HUES6 (cell line): ENCODE results near the gene ADGRL1.

Experiments
- H3K27ac ChIP-seq: 2 replicates; pipeline ENCODE4 v1.7.0; 2013; ENCODE audit warnings: low read depth, mild to moderate bottlenecking, low read length, inconsistent platforms
- H3K27me3 ChIP-seq: 2 replicates; pipeline ENCODE4 v1.6.1; 2013; ENCODE audit warnings: low read length; ENCODE audit not compliant: control insufficient read depth, insufficient read depth
- H3K36me3 ChIP-seq: 2 replicates; pipeline ENCODE4 v1.6.1; 2013; ENCODE audit warnings: low read length; ENCODE audit not compliant: control insufficient read depth, insufficient read depth
- H3K4me1 ChIP-seq: 2 replicates; pipeline ENCODE4 v1.6.1; 2013; ENCODE audit warnings: low read length; ENCODE audit not compliant: control insufficient read depth, insufficient read depth
- H3K4me3 ChIP-seq: 2 replicates; pipeline ENCODE4 v1.5.1; 2013; ENCODE audit warnings: low read depth, low read length
- H3K9ac ChIP-seq: one replicate; pipeline ENCODE4 v1.6.1; 2013; ENCODE audit warnings: mild to moderate bottlenecking, low read length
- H3K9me3 ChIP-seq: 2 replicates; pipeline ENCODE4 v1.6.1; 2013; ENCODE audit warnings: low read depth, low read length; ENCODE audit not compliant: control insufficient read depth, insufficient read depth

ADGRL1 gene

GRCh38 chr19:14127176-14127575 is 78.8 kb downstream of the ADGRL1 start:
- Histone ChIP-seq H3K27ac (no peak overlapping the region), H3K9me3 (no peaks in the 10 kb centered on the region), H3K4me1 (no peaks in the 10 kb centered on the region), H3K4me3 (no peak overlapping the region), H3K36me3 (peaks cover 57% of the 10 kb centered on the region), H3K27me3 (no peaks in the 10 kb centered on the region), H3K9ac (no peak overlapping the region)

- Histone ChIP-seq H3K4me3 (no peak overlapping the region), H3K4me1 (peaks cover 10% of the 10 kb centered on the region), H3K9me3 (no peaks in the 10 kb centered on the region), H3K36me3 (peaks cover 54% of the 10 kb centered on the region), H3K27ac (no peak overlapping the region), H3K9ac (no peak overlapping the region), H3K27me3 (no peaks in the 10 kb centered on the region)
These were observed 83.0 kb downstream of the ADGRL1 start for GRCh38 chr19:14122924-14123323.

GRCh38 chr19:14120497-14120780 is 85.5 kb downstream of the ADGRL1 start:
- Histone ChIP-seq H3K27ac (no peak overlapping the region), H3K4me3 (no peak overlapping the region), H3K4me1 (peaks cover 16% of the 10 kb centered on the region), H3K27me3 (no peaks in the 10 kb centered on the region), H3K36me3 (peaks cover 39% of the 10 kb centered on the region), H3K9ac (no peak overlapping the region), H3K9me3 (no peaks in the 10 kb centered on the region)

DNA sequence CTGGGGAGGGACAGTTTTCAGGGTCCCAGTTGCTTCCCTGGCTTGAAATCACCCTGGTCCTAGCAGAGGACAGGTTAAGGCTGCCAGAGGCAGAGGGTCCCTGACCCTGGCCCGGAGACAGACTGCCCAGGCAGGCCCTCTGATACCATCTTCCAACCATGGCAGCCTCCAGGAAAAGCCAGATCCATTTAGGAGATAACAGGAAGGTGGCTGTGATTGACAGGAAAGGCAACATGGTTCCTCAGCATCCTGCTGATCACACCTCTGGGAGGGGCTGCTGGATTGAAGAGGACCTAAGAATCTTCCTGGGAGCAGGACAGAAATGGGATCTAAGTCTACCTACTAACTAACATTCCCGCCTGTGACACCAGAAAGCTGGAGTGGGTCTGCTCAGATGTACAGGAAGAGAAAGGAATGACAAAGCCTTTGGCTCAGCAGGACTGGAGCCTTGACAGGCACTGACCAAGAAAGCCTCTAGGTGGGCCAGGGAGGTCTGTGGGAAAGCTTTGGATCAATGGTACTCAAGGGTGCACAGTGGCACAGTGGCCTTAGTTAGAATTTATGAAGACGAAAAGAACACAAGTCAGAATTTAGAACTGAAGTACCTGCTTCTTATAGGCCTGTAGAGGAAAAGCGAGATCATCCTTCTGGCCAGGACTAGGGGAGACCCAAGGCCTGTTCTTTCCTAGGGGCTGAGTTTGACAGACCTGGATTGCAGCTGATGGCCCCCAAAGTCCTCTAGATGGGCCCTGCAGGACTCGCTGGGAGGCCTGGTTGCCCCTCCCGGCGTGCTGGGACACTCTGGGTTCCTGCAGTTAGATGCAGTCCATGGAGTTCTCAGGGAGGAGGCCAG is 86.1 kb downstream of the ADGRL1 start:
- Histone ChIP-seq H3K4me1 (peaks cover 16% of the 10 kb centered on the region), H3K4me3 (no peak overlapping the region), H3K27ac (no peak overlapping the region), H3K9me3 (no peaks in the 10 kb centered on the region), H3K9ac (no peak overlapping the region), H3K36me3 (peaks cover 33% of the 10 kb centered on the region), H3K27me3 (no peaks in the 10 kb centered on the region)

- no peaks in the 10 kb centered on the region for H3K9me3 ChIP-seq
- H3K27me3 ChIP-seq: no peaks in the 10 kb centered on the region
- peaks cover 16% of the 10 kb centered on the region for H3K4me1 ChIP-seq
- no peak overlapping the region for H3K9ac ChIP-seq
- peaks cover 26% of the 10 kb centered on the region for H3K36me3 ChIP-seq
- no peak overlapping the region for H3K27ac ChIP-seq
- H3K4me3 ChIP-seq: peak overlapping the region; percentile 61
These were observed 86.8 kb downstream of the ADGRL1 start for GRCh38 chr19:14119146-14119545.

GRCh38 chr19:14118165-14119051 is 87.6 kb downstream of the ADGRL1 start:
- H3K9ac ChIP-seq: peak overlapping the region; percentile 72
- H3K27me3 ChIP-seq: no peaks in the 10 kb centered on the region
- no peaks in the 10 kb centered on the region for H3K9me3 ChIP-seq
- H3K4me3 ChIP-seq: peak overlapping the region; percentile 61
- no peak overlapping the region for H3K27ac ChIP-seq
- peaks cover 21% of the 10 kb centered on the region for H3K36me3 ChIP-seq
- H3K4me1 ChIP-seq: peaks cover 19% of the 10 kb centered on the region

GRCh38 chr19:14117668-14118164 is 88.3 kb downstream of the ADGRL1 start, which contains the start of gene PRKACA:
Gene PRKACA, minus strand, starts transcription at chr19:14117762. Its CDS starts 215 bp downstream, at chr19:14117547.
- Histone ChIP-seq H3K4me1 (peaks cover 26% of the 10 kb centered on the region), H3K27ac (no peak within 1 kb of the TSS)

GRCh38 chr19:14116918-14117578 is 88.9 kb downstream of the ADGRL1 start:
- peaks cover 15% of the 10 kb centered on the region for H3K36me3 ChIP-seq
- H3K27me3 ChIP-seq: no peaks in the 10 kb centered on the region
- H3K27ac ChIP-seq: no peak overlapping the region
- peak overlapping the region; percentile 75 for H3K4me3 ChIP-seq
- H3K4me1 ChIP-seq: peaks cover 32% of the 10 kb centered on the region
- H3K9me3 ChIP-seq: no peaks in the 10 kb centered on the region
- peak overlapping the region; percentile 40 for H3K9ac ChIP-seq

More at GRCh38 chr19:14117668-14118164, 88.3 kb downstream of the ADGRL1 start, which contains the start of gene PRKACA:
- Histone ChIP-seq H3K27me3 (no peaks in the 10 kb centered on the region), H3K4me3 (peak within 1 kb of the TSS; percentile 75), H3K9me3 (no peaks in the 10 kb centered on the region), H3K36me3 (peaks cover 18% of the 10 kb centered on the region), H3K9ac (peak within 1 kb of the TSS; percentile 72)

- Histone ChIP-seq H3K9me3 (no peaks in the 10 kb centered on the region), H3K27ac (no peak overlapping the region), H3K4me3 (peak overlapping the region; percentile 75), H3K27me3 (no peaks in the 10 kb centered on the region), H3K4me1 (peaks cover 37% of the 10 kb centered on the region), H3K9ac (no peak overlapping the region), H3K36me3 (peaks cover 13% of the 10 kb centered on the region)
These were observed 89.4 kb downstream of the ADGRL1 start for GRCh38 chr19:14116525-14116917.

DNA sequence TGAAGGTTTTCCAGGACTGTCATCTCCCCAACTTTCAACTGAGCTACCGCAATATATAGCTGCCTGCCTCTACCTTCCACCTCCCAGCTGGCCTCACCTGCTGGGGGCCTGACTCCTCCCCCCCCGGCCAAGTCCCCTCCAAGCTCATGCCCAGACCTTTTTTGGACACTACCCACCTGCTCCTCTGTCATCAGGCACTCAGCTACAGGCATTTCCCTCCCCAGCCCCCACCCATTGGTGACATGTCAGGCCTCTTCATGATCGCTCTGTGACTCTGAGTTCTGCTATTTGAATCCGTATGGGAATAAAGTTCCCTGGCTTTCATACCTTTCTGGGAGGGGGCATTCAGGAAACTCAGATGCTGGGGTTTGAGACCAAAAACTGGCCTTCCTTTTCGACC is 90.2 kb downstream of the ADGRL1 start:
- Histone ChIP-seq H3K9me3 (no peaks in the 10 kb centered on the region), H3K36me3 (peaks cover 9% of the 10 kb centered on the region), H3K27me3 (no peaks in the 10 kb centered on the region), H3K27ac (no peak overlapping the region), H3K9ac (no peak overlapping the region), H3K4me3 (no peak overlapping the region), H3K4me1 (peaks cover 37% of the 10 kb centered on the region)
